Neural cell (in vitro differentiated cells): Measurements from ENCODE around the gene TMEM30B. TPM values are rescaled to one million over a fixed set of nuclear protein-coding genes. Genes with fewer than 3 reads are reported as not detected.

Source experiments
- H2AFZ ChIP-seq: fragments of 200-600, 300-800 bp; sonication (generic), shearing (Covaris generic); 2 replicates; pipeline ENCODE4 v1.6.0; 2014; ENCODE audit warnings: low read depth, mild to moderate bottlenecking, antibody characterized with exemption, low read length, moderate library complexity
- H3F3A ChIP-seq: fragments of 200-600 bp; shearing (Covaris generic); 2 replicates; pipeline ENCODE4 v1.6.1; 2016; ENCODE audit warnings: mild to moderate bottlenecking, moderate library complexity, mixed read lengths, antibody characterized with exemption, low read length; ENCODE audit not compliant: insufficient read depth, poor library complexity, severe bottlenecking
- H3K27ac ChIP-seq: fragments of 200-600, 300-800 bp; sonication (generic), shearing (Covaris generic); 2 replicates; pipeline ENCODE4 v1.5.1; 2014; ENCODE audit warnings: mild to moderate bottlenecking, low read length, moderate library complexity
- H3K27me3 ChIP-seq: fragments of 300-800, 200-600 bp; sonication (generic), shearing (Covaris generic); 2 replicates; pipeline ENCODE4 v1.6.0; 2014; ENCODE audit warnings: mild to moderate bottlenecking, low read depth, low read length, moderate library complexity; ENCODE audit not compliant: insufficient read depth
- H3K36me3 ChIP-seq: fragments of 300-800, 200-600 bp; sonication (generic), shearing (Covaris generic); 2 replicates; pipeline ENCODE4 v1.5.1; 2014; ENCODE audit warnings: mild to moderate bottlenecking, antibody characterized with exemption, low read length, moderate library complexity; ENCODE audit not compliant: insufficient read depth
- H3K4me2 ChIP-seq: fragments of 300-800, 200-600 bp; sonication (generic), shearing (Covaris generic); 2 replicates; pipeline ENCODE4 v1.6.0; 2014; ENCODE audit warnings: mild to moderate bottlenecking, low read length
- H3K4me3 ChIP-seq: fragments of 300-800, 200-600 bp; sonication (generic), shearing (Covaris generic); 2 replicates; pipeline ENCODE4 v1.5.1; 2014; ENCODE audit warnings: mild to moderate bottlenecking, low read length, moderate library complexity
- H3K79me2 ChIP-seq: fragments of 200-600 bp; shearing (Covaris generic); replicated peaks from 2 replicates; pipeline ENCODE4 v1.6.0; 2014; ENCODE audit warnings: mild to moderate bottlenecking, low read length, moderate library complexity; ENCODE audit not compliant: insufficient read depth
- H3K9ac ChIP-seq: fragments of 300-800, 200-600 bp; sonication (generic), shearing (Covaris generic); 2 replicates; pipeline ENCODE4 v1.6.1; 2016; ENCODE audit warnings: mild to moderate bottlenecking, low read length, mixed read lengths
- H3K9me2 ChIP-seq: fragments of 200-600 bp; shearing (Covaris generic); 2 replicates; pipeline ENCODE4 v1.6.1; 2016; ENCODE audit warnings: mild to moderate bottlenecking, low read length, mixed read lengths; ENCODE audit not compliant: insufficient read depth
- H3K9me3 ChIP-seq: fragments of 200-600, 300-800 bp; sonication (generic), shearing (Covaris generic); 2 replicates; pipeline ENCODE4 v1.6.1; 2016; ENCODE audit warnings: mild to moderate bottlenecking, mixed run types, low read length, moderate library complexity, mixed read lengths
- H4K20me1 ChIP-seq: fragments of 200-600 bp; shearing (Covaris generic); 2 replicates; pipeline ENCODE4 v1.6.1; 2016; ENCODE audit warnings: mild to moderate bottlenecking, mixed run types; ENCODE audit not compliant: insufficient read depth
- EP300 ChIP-seq: fragments of 450-650 bp; conservative IDR thresholded peaks from 2 replicates; pipeline ENCODE4 v1.6.1; 2014; ENCODE audit warnings: antibody characterized with exemption, mild to moderate bottlenecking, moderate library complexity; ENCODE audit not compliant: poor library complexity, severe bottlenecking
- EZH2 ChIP-seq: fragments of 200-600, 300-800 bp; shearing (Covaris generic), sonication (generic); IDR thresholded peaks from 2 replicates; pipeline ENCODE4 v1.6.1; 2014; ENCODE audit warnings: antibody characterized with exemption, low read length, borderline replicate concordance, mild to moderate bottlenecking; ENCODE audit not compliant: insufficient read depth, poor library complexity, severe bottlenecking
- MXI1 ChIP-seq: fragments of 450-650 bp; conservative IDR thresholded peaks from 2 replicates; pipeline ENCODE4 v1.6.1; 2014; ENCODE audit warnings: antibody characterized with exemption, mild to moderate bottlenecking; ENCODE audit not compliant: poor library complexity, severe bottlenecking
- POLR2AphosphoS5 ChIP-seq: IDR thresholded peaks from 2 replicates; pipeline ENCODE4 v1.6.1; 2012
- RAD21 ChIP-seq: fragments of 450-650 bp; conservative IDR thresholded peaks from 2 replicates; pipeline ENCODE4 v1.6.1; 2014; ENCODE audit warnings: antibody characterized with exemption, mild to moderate bottlenecking, moderate library complexity
- SMC3 ChIP-seq: fragments of 450-650 bp; conservative IDR thresholded peaks from 2 replicates; pipeline ENCODE4 v1.6.1; 2014; ENCODE audit warnings: antibody characterized with exemption, mild to moderate bottlenecking, moderate library complexity; ENCODE audit not compliant: poor library complexity
- TAF1 ChIP-seq: IDR thresholded peaks from 2 replicates; pipeline ENCODE4 v1.6.1; 2012; ENCODE audit warnings: low read depth
- polyA plus RNA-seq: library from polyadenylated mRNA; depleted of rRNA; stranded (reverse); fragments of >200 nt; gene quantifications from 2 replicates; pipeline ENCODE4 v1.2.3, GENCODE V29; 2014
- TF ChIP-seq, protein P1 (sequence below): IDR thresholded peaks from 2 replicates; pipeline ENCODE4 v1.6.1; 2012; ENCODE audit warnings: borderline replicate concordance
- TF ChIP-seq, protein P2 (sequence below): fragments of 450-650 bp; IDR thresholded peaks from 2 replicates; pipeline ENCODE4 v1.5.1; 2014; ENCODE audit warnings: antibody characterized with exemption, mild to moderate bottlenecking, moderate library complexity; ENCODE audit not compliant: poor library complexity, severe bottlenecking

TMEM30B gene
- polyA plus RNA-seq, 1 donor from 2014 or later = 0.28 TPM

DNA sequence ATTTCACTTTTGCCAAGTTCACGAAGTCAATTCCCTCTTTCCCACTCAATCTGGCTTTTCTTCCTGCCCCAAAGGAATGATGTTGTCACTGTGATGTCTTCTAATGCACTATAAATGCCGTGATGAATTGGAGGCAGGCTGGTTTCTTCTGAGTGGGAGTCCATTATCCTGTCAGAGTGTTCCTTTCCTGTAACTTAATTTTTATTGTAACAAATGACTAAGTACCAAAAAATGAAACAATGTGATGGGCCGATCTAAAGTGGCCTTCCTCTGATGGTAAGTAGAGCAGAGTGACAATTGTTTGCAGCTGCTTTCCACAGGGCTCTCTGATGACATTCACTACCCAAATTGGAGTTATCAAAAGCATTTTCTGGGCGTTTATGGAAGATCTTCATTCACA lies 22.2 kb downstream of the TMEM30B start:
- H3K4me2 ChIP-seq = no peak overlapping the region
- TF ChIP-seq EZH2 (no peak), POLR2AphosphoS5 (peak; percentile 84), SMC3 (no peak), EP300 (peak; percentile 99), MXI1 (peak; percentile 15), TAF1 (no peak), RAD21 (no peak)
- TF ChIP-seq, protein P1, sequence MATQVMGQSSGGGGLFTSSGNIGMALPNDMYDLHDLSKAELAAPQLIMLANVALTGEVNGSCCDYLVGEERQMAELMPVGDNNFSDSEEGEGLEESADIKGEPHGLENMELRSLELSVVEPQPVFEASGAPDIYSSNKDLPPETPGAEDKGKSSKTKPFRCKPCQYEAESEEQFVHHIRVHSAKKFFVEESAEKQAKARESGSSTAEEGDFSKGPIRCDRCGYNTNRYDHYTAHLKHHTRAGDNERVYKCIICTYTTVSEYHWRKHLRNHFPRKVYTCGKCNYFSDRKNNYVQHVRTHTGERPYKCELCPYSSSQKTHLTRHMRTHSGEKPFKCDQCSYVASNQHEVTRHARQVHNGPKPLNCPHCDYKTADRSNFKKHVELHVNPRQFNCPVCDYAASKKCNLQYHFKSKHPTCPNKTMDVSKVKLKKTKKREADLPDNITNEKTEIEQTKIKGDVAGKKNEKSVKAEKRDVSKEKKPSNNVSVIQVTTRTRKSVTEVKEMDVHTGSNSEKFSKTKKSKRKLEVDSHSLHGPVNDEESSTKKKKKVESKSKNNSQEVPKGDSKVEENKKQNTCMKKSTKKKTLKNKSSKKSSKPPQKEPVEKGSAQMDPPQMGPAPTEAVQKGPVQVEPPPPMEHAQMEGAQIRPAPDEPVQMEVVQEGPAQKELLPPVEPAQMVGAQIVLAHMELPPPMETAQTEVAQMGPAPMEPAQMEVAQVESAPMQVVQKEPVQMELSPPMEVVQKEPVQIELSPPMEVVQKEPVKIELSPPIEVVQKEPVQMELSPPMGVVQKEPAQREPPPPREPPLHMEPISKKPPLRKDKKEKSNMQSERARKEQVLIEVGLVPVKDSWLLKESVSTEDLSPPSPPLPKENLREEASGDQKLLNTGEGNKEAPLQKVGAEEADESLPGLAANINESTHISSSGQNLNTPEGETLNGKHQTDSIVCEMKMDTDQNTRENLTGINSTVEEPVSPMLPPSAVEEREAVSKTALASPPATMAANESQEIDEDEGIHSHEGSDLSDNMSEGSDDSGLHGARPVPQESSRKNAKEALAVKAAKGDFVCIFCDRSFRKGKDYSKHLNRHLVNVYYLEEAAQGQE = peak; percentile 98
- TF ChIP-seq, protein P2, sequence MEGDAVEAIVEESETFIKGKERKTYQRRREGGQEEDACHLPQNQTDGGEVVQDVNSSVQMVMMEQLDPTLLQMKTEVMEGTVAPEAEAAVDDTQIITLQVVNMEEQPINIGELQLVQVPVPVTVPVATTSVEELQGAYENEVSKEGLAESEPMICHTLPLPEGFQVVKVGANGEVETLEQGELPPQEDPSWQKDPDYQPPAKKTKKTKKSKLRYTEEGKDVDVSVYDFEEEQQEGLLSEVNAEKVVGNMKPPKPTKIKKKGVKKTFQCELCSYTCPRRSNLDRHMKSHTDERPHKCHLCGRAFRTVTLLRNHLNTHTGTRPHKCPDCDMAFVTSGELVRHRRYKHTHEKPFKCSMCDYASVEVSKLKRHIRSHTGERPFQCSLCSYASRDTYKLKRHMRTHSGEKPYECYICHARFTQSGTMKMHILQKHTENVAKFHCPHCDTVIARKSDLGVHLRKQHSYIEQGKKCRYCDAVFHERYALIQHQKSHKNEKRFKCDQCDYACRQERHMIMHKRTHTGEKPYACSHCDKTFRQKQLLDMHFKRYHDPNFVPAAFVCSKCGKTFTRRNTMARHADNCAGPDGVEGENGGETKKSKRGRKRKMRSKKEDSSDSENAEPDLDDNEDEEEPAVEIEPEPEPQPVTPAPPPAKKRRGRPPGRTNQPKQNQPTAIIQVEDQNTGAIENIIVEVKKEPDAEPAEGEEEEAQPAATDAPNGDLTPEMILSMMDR = no peak

DNA sequence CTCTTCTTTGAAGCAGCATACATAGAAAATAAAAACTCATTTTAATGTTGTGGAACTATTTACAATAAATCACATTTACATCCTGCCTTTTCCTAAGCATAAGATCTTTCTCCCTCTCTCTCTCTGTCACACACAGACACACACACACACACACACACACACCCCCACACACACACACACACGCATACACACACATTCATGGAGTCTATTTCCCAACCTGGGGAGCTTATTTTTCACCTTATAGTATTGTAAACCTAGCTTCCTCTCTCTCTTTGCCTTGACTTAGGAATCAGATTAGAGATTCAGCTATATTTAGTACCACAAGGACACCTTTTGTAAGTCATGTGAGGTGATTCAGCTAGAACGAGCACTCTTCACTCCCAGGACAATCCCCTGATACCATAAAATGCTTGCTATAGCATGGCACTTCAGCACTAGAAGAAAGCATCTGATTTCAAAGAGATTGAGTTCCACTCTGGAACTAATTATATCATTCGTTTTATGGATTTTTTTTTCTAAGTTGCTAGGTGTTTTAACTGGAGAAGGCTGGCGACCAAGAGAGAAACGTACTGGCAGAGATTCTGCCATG lies 23.6 kb downstream of the TMEM30B start:
- H3K9ac ChIP-seq = peak overlapping the region; percentile 38
- H3K79me2 ChIP-seq = no peaks in the 10 kb centered on the region
- H3K9me3 ChIP-seq = no peaks in the 10 kb centered on the region
- no peaks in the 10 kb centered on the region for H4K20me1 ChIP-seq
- no peaks in the 10 kb centered on the region for H3K9me2 ChIP-seq
- H2AFZ ChIP-seq = no peak overlapping the region
- no peak overlapping the region for H3K4me3 ChIP-seq
- peaks cover 13% of the 10 kb centered on the region for H3F3A ChIP-seq
- H3K27me3 ChIP-seq = peaks cover 4% of the 10 kb centered on the region
- H3K4me2 ChIP-seq = peak overlapping the region; percentile 33
- H3K36me3 ChIP-seq = no peaks in the 10 kb centered on the region
- H3K27ac ChIP-seq = peak overlapping the region; percentile 90
- TF ChIP-seq RAD21 = no peak
- no peak for TF ChIP-seq EZH2
- no peak for TF ChIP-seq MXI1
- TF ChIP-seq POLR2AphosphoS5 = no peak
- TF ChIP-seq, protein P1 = no peak
- no peak for TF ChIP-seq EP300
- no peak for TF ChIP-seq TAF1
- TF ChIP-seq, protein P2 = no peak

More for the DNA sequence above, 22.2 kb downstream of the TMEM30B start:
- peak overlapping the region; percentile 90 for H3K27ac ChIP-seq
- H3K27me3 ChIP-seq = no peaks in the 10 kb centered on the region
- H3K36me3 ChIP-seq = no peaks in the 10 kb centered on the region
- H2AFZ ChIP-seq = no peak overlapping the region
- H3K9me3 ChIP-seq = no peaks in the 10 kb centered on the region
- H3K9me2 ChIP-seq = no peaks in the 10 kb centered on the region
- H3K4me3 ChIP-seq = peak overlapping the region; percentile 32
- H3K9ac ChIP-seq = peak overlapping the region; percentile 49
- no peaks in the 10 kb centered on the region for H3K79me2 ChIP-seq
- no peaks in the 10 kb centered on the region for H4K20me1 ChIP-seq
- H3F3A ChIP-seq = peaks cover 13% of the 10 kb centered on the region
